OCI-M1 (cell line): ENCODE results near the gene KLHL21.
"Not testable (repeated sequence)": the region's sequence is repeated elsewhere in the genome, so short reads cannot be mapped to it uniquely, and the experiment has no call there.

Experiments
- DNase-seq: peaks from one replicate; lab custom pipeline; 2025; lab: John Stamatoyannopoulos, UW

The KLHL21 gene

DNA sequence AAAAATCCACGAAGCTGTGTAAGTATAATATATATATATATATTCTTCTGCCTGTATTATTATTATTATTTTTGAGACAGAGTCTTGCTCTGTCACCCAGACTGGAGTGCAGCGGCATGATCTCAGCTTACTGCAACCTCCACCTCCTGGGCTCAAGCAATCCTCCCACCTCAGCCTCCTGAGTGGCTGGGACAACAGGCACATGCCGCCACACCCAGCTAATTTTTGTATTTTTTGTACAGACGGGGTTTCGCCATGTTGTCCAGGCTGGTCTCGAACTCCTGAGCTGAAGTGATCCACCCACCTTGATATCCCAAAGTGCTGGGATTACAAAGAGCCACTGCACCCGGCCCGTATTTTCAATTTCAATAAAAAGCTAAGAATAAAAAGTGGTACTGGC is 2.7 kb downstream of the KLHL21 start:
- not testable (repeated sequence) for DNase-seq

DNA sequence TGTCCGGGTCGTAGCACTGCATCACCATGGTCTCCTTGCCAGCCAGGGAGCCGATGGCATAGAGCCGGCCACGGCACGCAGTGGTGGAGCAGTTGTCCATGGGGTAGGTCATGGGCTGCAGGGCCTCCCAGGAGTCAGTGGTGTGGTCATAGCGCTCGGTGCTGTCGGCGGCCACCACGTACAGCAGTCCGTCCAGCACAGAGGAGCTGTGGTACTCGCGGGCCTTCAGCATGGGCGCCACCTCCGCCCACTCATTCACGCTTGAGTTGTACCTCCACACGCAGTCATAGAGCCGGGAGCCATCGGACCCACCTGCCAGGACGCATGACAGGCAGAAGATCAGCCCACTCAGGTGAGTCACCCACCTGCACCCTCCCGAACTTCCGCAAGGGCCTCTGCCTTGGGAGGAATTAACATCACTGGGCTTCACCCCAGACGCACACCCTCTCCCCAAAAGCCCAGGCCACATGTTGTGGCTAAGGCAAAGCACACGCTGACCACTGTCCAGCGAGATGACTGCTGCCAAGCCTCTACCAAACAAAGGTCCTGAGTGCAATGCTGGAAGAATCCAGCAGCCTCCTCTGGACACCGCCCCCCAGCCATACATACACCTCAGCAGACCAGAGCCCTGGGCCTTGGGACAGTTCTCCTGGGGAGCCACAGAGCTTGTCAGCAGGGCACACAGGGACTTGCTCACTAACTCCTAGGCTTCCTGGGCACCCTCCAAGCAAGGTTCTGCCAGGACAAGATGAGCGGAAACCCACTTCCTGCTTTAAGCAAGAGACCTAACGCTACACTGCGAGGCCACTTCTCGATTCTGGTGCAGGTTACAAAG is 3.3 kb downstream of the KLHL21 start:
- DNase-seq: no peak

DNA sequence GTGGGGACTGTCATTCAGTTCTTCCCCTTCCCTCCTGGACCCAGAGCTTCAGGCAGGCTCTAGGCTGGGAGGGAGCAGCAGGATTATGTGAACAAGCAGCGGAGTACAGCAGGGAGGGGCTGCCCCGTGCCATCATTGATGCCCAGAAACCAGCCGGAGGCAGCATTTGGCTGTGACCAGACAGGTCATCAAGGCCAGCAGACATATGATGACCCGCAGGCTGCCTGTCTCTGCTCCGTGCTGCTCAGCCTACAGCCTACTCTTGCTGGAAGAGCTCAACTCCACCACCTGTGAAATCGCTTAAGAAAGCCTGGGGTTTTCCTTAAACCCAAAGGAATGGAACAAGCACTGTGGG is 4.9 kb downstream of the KLHL21 start:
- DNase-seq: no peak

DNA sequence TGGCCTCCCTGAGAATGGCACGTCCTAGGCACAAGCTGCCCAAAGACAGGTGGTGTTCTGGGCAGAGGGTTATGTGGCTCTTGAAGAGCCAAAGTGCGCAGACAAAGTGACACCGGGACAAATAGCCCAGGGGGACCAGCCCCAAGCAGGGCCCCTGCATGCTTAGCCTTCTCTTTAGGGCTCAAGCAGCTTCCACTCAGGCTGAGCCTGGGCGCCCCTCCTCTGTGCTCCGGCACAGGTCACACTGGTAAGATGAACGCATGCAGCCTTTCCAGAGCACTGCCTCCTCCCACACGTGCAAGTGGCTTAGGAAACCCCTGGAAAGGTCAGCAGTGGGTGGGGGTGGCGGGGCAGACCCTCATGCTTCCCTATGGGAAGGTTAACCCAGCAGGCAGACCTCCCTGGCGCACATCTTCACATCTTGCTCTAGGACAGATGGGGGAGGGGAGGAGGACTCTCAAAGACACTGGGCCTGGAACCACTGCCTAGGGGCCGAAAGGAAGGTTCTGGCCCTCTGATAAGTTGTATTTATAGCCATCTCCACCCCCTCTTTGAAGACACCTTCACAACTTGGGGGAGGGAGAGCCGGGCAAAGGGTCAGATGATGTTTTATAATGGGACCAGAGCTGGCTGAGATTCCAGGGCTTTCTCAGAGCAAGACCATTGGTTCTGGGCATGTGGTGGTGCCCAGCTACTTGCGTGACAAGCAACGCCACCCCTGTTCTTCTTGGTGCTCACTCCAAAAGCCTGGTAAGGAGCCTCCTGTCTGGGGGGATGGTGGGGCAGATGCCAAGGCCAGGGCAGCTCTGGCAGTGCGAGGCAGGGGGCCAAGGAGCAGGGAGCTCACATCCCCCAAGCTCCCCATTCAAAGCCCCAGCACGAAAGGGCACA is 5.5 kb downstream of the KLHL21 start:
- no peak for DNase-seq

DNA sequence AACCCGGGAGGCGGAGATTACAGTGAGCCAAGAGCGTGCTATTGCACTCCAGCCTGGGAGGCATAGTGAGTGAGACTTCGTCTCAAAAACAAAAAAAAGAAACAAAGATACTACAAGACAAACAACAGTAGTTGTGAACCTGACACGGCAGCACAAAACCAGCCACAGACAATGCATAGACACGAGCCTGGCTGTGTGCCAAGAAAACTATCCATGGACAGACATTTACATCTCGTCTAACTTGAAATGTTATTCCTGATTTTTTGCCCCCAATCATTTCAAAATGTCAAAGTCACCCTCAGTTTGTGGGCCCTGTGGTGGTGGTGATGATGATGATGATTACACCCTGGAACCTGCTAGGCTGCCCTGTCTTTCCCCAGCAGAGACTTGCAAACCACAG is 6.3 kb downstream of the KLHL21 start:
- no peak for DNase-seq

DNA sequence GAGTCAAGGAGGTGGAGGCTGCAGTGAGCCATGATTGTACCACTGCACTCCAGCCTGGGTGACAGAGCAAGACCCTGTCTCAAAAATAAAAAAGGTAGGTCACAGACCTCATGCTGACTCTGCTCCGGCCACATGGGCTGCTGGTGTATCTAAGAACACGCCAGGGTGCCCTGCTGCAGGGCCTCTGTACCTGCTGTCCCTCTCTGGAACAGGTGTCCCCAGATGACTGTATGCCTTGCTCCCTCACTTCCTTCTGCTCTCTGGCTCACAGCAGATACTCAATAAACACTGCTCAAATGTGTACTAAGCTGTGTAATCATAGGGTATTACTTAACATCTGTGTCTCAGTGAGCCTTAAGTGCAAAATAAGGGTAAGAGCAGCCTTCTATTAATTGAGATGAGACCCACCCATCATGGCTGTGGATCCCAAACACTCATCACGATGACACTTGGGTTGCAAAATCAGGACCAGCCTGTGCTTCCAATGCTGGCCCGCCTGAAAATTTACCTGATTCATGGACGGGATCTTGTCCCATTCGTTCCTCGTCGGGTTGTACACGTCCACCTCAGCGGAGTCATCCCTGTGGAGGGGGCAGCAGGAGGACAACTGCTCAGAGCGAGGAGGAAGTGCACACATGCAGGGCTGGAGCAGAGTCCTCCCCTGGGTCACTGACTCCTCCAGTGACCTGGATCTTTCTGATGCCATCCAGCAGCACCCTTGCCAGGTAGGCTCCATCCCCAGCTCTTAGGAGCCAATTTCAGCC is 7.5 kb downstream of the KLHL21 start:
- no peak for DNase-seq

DNA sequence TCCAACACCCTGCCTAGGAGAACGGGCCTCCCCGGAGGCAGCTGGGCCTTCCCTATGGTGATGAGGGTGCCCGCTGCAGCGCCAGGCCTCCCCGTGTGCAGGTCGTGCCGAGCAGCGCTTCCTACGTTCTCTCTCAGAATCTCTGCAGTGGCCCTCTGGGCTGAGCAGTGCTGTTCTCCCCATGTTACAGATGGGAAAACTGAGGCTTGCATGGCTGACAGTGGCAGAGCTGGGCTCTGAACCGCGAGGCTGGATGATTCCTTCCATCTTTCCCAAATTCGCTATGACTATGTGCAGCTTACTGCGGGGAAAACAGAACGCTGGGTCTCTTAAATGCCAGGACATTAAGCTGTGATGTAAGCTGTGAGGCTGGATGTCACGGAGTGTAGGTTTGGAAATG is 8.9 kb downstream of the KLHL21 start:
- DNase-seq: no peak

DNA sequence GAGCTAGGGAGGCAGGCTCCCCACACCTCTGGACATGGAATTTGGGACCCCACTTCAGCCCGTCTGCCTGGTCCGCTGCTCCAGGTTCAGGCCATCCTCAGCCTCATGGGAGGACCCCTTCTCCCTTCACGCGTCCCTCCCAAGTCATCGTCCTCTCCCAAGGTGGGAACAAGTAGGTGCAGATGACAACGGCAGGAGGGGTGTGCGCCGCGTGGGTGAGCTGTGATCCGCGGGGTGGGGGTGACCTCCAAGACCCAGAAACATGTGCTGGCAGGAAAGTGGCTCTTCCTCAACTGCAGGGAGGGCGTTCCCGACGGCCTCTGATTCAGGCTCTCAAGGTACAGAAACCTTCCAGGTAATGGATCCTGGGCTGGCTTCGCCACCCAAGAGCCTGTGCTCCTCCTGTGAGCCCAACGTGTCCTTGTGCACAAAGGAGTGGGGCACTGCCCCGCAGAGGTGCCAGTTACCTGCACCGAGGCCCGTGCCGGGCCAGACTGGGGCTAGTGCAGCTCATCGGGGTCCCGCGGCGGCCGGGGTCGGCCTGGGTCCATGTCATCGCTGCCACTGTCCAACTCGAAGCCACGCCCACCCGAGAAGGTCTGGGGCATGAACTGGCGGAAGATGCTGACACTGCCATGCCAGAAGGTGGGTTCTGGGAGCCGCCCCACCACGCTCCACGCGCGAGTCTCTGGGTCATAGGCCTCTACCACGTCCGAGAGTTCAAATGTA is 9.6 kb downstream of the KLHL21 start:
- DNase-seq: no peak

DNA sequence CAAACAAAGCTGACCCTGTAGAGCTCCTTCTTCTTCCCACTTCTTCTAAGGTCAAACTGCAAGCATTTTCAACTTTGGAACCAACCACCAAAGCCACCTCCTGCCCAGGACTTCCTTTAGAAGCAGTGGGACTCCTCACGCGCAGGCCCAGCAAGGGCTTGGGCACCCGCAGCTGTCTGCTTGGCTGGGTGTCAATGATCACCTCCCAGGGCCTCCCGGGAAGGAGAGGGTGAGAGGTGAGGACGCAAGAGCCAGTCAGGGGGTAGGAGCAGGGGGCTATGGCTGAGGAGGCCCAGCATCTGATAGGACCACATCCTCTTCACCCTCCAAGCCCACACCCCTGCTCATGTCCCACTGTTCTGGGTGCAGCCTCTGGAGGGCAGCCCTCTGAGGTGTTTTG is 10.2 kb downstream of the KLHL21 start:
- DNase-seq: no peak

DNA sequence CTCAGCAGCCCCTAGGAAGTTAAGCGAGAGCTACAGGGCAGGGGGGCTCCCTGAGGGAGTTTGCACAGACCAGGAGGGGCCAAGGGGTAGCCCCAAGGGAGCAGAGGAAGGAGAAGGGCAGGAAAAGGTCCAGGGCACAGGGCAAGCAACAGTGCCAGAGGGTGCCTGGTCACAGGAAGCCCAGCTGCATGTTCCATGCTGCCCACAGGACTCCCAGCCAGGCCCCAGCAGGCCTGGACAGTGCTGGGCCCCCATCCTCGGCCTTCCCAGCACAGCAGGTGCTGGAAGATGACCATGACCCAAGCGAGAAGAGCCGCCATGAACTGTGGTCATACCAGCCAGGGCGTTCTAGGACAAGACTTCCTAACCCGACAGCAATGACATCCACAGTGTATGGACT is 11.0 kb downstream of the KLHL21 start:
- DNase-seq: no peak

DNA sequence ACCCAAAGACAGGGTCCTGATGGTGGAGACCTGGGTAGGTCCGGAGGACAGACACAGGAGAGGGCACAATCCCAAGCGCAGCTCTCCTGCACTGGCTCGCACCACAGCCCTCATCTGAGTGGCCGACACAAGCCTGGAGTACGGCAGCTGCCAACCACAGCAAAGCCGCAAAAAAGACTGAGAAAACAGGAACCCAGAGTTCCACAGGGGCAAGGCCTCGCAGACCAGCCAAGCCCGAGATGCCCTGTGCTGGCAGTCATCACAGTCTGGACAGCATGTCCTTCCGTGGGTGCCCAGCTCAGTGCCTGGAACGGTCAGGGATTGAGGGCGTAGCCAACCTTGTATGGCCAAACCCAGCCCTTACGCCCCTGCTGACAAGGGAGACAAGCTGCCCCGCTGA is 11.4 kb downstream of the KLHL21 start:
- DNase-seq: no peak

DNA sequence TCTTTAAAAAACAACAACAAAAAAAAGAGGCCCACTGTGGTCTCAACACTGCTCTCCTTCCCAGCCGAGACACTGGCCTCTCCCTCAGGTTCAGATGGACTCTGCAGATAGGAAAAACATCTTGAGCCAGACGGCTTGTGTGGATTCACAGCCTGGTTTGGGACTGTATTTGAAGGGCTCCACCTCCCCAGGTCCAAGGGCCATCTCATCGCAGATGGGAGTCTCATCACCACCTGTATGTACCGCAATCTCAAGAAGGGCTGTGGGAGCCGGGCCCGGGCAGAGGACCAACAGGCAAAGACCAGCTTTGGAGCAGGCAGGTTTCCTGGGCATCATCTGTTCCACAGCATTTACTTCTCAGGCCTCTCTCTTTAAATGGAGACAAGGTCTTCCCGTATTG is 12.6 kb downstream of the KLHL21 start:
- no peak for DNase-seq

DNA sequence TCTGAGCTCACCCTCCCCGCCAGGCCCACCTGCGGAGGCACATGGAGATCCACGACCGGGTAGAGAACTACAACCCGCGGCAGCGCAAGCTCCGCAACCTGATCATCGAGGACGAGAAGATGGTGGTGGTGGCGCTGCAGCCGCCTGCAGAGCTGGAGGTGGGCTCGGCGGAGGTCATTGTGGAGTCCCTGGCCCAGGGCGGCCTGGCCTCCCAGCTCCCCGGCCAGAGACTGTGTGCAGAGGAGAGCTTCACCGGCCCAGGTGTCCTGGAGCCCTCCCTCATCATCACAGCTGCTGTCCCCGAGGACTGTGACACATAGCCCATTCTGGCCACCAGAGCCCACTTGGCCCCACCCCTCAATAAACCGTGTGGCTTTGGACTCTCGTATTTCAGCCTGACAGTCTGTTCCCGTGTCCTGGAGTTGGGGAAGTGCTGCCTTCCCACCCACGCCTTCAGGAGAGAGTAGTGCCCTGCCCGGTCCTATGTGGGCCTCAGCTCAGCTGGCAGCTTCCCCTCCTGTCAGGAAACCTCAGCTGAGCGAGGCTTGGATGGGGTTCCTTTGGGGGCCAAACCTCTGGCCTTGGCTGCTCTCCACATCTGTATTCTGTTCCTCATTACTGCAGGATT is 13.7 kb downstream of the KLHL21 start:
- DNase-seq: no peak

DNA sequence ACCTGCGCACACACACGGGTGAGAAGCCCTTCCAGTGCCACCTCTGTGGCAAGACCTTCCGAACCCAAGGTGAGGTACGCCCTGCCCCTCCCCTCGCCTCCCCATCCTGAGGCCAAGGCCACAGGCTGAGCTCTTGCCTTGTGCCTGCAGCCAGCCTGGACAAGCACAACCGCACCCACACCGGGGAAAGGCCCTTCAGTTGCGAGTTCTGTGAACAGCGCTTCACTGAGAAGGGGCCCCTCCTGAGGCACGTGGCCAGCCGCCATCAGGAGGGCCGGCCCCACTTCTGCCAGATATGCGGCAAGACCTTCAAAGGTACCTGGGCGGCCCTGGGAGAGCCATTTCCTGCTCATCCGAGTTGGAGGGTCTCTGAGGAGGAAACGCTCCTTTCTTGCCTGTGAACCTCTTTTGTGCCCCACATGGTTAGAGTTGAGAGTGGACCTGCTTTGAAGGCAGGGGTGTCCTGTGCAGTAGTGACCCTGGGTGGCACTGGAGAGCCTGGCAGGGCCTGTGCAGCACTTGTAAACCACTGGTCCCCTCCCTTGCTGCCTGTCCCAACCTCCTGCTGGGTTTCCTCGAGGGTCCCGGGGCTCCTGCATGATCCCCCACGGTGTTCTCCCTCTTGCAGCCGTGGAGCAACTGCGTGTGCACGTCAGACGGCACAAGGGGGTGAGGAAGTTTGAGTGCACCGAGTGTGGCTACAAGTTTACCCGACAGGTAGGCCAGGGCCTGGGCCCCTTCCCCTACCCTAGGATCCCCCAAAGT is 14.4 kb downstream of the KLHL21 start:
- DNase-seq: no peak

DNA sequence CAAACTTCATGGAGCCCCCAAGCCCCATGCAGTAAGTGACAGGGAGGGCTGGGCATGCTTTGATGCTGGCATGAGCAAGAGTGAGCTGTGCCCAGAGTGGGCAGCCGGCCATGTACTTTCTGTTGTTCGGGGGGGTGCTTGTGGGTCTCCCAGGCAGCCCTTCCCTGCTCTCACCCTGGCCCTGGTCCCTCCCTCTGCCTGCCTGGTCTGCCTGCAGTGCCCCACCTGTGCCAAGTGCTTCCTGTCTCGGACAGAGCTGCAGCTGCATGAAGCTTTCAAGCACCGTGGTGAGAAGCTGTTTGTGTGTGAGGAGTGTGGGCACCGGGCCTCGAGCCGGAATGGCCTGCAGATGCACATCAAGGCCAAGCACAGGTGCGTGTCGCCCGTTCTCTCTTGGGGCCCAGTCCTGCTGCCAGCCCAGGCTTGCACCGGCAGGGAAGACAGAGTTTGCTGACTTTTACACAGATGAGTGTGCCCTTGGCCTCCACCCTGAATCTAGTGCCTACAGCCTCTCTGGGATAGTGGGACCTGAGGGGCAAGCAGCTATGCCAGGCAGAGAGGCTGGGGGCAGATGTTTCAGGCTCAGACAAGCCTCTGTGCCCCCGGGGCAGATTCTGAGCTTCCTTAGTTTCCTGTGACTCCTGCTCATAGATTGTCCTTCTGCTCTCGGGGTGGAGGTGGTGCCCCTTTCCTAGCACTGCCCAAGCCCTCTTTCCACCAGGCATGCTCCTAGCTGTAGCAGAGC is 15.2 kb downstream of the KLHL21 start:
- no peak for DNase-seq

DNA sequence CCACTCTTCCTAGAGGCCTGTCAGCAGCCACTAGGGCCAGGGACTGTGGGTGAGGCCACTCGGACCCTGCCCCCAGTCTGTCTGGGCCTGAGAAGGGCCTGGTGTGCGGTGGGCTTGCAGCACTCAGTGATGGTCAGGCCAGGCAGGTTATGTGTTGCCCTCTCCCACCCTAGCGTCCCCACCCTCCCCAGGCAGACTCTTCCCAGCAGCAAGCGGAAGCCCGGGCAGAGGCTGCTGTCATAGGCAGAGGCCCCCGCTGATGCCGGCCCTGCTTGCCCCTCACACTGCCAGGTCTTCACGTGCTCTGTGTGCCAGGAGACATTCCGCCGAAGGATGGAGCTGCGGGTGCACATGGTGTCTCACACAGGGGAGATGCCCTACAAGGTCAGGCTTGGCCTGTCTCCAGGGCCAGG is 16.3 kb downstream of the KLHL21 start:
- DNase-seq: no peak

DNA sequence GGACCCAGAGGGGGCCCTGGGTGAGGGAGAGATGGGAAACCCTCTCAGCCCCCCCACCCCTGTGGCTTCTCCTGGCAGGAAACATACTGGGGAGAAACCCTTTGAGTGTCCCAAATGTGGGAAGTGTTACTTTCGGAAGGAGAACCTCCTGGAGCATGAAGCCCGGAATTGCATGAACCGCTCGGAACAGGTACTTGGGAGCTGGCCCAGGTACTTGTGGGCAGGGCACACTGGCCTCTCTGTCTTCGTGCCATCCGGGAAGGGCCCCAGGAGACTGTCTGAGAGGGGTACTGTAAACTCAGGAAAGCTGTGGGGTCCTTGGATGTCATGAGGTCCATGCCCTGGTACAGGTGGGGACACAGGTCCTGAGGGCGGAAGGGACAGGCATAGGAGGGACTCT is 16.8 kb downstream of the KLHL21 start:
- no peak for DNase-seq

DNA sequence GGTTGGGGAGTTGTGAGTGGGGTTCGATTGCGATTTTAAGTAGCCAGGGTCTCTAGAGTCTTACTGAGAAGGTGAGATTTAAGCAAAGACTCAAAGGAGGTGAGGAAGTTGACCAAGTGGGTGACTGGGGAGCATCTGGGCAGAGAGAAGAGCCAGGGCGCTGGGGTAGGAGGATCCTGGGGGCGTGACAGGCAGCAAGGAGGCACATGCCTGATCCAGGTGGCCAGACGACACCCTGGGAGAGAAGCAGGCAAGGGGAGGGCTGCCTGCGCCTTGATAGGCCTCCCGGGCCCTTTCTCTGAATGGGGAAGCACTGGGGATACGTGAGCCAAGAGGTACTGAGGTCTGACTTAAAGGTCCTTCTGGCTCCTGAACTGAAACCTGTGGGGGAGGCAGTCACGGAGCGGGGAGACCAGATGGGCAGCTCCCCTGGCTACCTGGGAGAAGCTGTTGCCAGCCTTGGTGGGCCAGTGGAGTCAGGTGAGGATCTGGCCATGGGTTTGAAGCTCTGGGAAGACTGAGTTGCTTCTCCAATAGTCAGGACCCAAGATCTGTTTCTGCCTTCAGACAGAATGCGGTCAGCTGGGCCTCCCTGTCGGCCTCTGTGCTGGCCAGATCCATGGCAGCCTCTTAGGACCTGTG is 17.5 kb downstream of the KLHL21 start:
- no peak for DNase-seq
